Activated CD4-positive, alpha-beta T cell treated with anti-CD3 and anti-CD28 coated beads for 4 hours (primary cell): ENCODE results near the gene MUC16.
A peak's percentile ranks its signal among the peaks of the same experiment; 100 is the strongest.

Experiments
- DNase-seq, 2 donors: peaks; one replicate each; pipeline ENCODE4 v3.0.0-alpha.2; 2020

The MUC16 gene

DNA sequence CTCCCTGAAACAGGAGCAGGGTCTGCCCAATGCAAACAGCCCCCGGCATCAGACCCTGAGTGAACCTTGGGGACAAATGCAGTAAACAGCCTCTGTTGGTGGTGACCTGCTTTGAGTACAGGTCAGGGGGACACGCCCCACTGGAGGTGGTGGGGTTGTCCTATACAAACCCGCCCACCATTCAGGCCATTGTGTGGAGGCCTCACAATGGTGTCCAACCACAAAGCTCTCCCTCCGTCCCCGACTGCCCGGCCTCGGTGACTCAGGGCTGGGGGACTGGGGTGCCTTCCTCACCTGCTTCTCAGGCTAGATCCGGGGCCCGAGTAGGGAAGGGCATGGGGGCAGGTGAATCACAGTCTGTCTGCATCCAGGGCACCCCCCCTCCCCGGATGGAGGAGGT lies 1.5 kb downstream of the MUC16 start:
- no peak for DNase-seq

DNA sequence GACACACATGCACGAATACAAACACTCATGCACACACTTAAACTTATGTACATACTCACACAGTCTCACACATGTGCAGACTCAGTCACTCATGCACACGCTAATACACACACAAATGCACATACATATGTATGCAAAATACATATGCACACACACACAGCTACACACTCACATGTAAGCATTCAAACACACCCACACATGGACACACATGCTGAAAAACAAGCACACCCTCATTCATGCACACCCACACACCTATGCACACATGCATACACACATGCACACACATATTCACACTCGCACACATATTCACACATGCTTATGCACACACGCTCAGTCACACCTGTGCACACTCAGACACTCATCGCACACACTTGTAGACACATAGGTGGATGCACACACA lies 9.3 kb downstream of the MUC16 start:
- DNase-seq, result no peak

DNA sequence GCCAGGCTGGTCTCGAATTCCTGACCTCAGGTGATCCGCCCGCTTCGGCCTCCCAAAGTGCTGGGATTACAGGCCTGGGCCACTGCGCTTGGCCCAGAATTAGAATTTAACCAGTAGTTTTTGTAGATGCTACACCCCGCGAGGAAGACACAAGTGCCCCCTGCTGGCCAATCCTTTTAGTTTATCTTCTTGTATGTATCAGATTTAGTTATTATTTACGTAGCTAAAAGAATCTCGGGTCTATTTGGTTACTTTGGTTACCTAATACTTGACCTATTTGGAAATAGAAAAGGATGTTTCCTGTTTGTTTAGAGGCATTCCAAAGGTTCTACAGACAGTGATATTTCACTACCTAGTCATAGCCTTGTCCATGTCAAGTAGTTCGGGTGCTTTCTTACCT lies 22.0 kb downstream of the MUC16 start:
- peak in 1 of 2 donors; percentile 17 for DNase-seq

DNA sequence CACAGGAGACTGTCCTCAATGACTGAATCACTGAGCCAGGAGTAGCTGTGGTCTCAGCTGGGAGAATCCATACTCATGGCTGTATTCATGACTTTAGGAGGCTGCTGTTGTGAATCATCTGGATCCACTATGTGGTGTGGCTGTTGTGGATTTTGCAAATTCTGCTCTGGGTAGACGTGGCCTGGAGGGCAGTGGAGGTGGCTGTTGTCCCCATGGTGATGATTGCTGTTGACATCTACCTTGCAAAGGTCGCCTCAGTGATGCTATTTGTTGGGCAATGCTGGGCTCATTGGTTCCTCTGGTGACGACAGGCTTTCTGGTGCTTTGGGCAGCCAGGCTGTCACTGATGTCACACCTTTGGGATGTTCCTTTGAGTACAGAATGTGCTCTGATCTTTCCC lies 23.9 kb downstream of the MUC16 start:
- DNase-seq, result no peak

DNA sequence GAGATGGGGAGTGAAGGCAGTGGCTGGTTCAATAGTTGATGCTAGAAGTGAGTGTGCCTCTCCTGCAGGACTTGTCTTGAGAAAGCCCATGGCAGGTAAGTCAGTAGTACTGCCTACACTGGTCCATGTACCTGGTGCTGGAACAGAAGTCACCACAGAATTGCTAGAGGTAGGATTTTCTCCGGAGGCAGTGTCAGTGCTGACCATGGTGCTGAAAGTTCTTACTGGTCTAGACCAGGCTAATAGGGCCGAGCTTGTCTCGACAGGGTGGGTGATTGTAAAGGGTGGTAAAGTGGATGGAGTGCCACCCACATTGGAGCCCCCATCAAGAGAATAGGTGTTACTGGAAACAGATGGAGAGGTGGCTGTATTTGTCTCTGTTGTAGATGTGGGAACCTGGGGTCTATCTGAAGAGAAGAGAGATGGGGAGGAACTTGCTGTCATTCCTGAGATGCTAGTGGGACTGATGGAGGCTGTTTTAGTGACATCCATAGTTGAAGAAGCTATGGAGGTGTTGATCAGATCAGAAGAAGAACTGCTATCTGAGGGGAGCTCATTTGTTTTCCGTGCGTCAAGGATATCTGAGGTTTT lies 36.6 kb downstream of the MUC16 start:
- no peak for DNase-seq

DNA sequence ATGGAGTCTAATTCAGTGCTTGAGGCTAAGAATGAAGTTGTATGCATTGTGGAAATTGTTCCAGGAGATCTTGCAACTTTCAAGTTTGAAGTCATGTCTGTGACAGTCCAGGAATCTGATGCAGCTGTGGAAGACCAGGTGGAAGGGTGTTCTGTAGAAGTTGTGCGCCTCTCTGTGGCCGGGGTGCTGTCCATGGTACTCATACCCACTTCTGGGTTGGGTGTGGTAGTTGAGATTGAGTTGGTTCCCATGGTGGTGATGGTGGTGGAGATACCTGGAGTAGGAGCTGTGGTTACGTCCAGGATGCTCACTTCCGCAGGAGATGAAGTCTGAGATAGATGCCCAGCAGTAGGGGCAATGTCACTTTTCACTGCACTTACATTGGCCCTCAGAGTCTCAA lies 44.3 kb downstream of the MUC16 start:
- no peak for DNase-seq
